IMR-90 (cell line): ENCODE data around the gene RAB11A. TPM values are rescaled to one million over a fixed set of nuclear protein-coding genes. Genes with fewer than 3 reads are reported as not detected.

Experiments used
- ATAC-seq: fragments of 200-7000 bp; cut with Tn5 transposase; 2 replicates; pipeline ENCODE4 v1.9.1; 2020; ENCODE audit warnings: low read depth, mild to moderate bottlenecking, moderate library complexity
- BruUV-seq: library from RNA; stranded (reverse); fragments of 400-500 nt; replicated peaks from 2 replicates; lab custom pipeline; 2021; lab: Mats Ljungman, UMichigan
- CTCF ChIA-PET: fragments of 300-600 bp; formaldehyde crosslinking; extraction: SDS; loops from one replicate; lab custom pipeline; 2021; ENCODE audit warnings: antibody characterized with exemption; lab: Yijun Ruan, JAX
- POLR2A ChIA-PET: fragments of 300-600 bp; sonication (Branson Sonifier 250); formaldehyde crosslinking; loops from one replicate; lab custom pipeline; 2022; ENCODE audit warnings: antibody characterized with exemption; ENCODE audit not compliant: unreplicated experiment; lab: Charles Lee
- DNase-seq: peaks from one replicate; pipeline ENCODE4 v3.0.0; 2013
- H2AFZ ChIP-seq: replicated peaks from 2 replicates; pipeline ENCODE3; 2013; ENCODE audit warnings: low read length, mild to moderate bottlenecking; ENCODE audit not compliant: poor library complexity
- H2AK5ac ChIP-seq: 2 replicates; pipeline ENCODE4 v1.6.1; 2013; ENCODE audit warnings: low read depth, low read length, inconsistent platforms
- H2AK9ac ChIP-seq: replicated peaks from 2 replicates; pipeline ENCODE3; 2013; ENCODE audit warnings: mild to moderate bottlenecking, low read depth, low read length, moderate library complexity; ENCODE audit not compliant: poor library complexity
- H2BK120ac ChIP-seq: 2 replicates; pipeline ENCODE4 v1.6.1; 2013; ENCODE audit warnings: low read depth, low read length, inconsistent platforms
- H2BK15ac ChIP-seq: 3 replicates; pipeline ENCODE4 v1.6.1; 2013; ENCODE audit warnings: low read depth, low read length, inconsistent platforms
- H2BK20ac ChIP-seq: 2 replicates; pipeline ENCODE4 v1.6.1; 2013; ENCODE audit warnings: low read depth, mild to moderate bottlenecking, inconsistent platforms, low read length, moderate library complexity
- H2BK5ac ChIP-seq: 2 replicates; pipeline ENCODE4 v1.6.1; 2013; ENCODE audit warnings: mild to moderate bottlenecking, low read depth, low read length, inconsistent platforms; ENCODE audit not compliant: poor library complexity, severe bottlenecking
- H3K14ac ChIP-seq: replicated peaks from 2 replicates; pipeline ENCODE4 v1.6.1; 2013; ENCODE audit warnings: low read depth, low read length, inconsistent platforms
- H3K18ac ChIP-seq: 2 replicates; pipeline ENCODE4 v1.6.1; 2013; ENCODE audit warnings: low read depth, low read length, control low read depth
- H3K23ac ChIP-seq: 2 replicates; pipeline ENCODE4 v1.6.1; 2013; ENCODE audit warnings: low read depth, low read length, inconsistent platforms
- H3K27ac ChIP-seq: 2 replicates; pipeline ENCODE4 v1.5.1; 2013; ENCODE audit warnings: mild to moderate bottlenecking, control low read depth, low read length; ENCODE audit not compliant: insufficient read depth
- H3K27me3 ChIP-seq: 2 replicates; pipeline ENCODE4 v1.6.1; 2013; ENCODE audit warnings: low read length; ENCODE audit not compliant: control insufficient read depth, insufficient read depth
- H3K36me3 ChIP-seq: 2 replicates; pipeline ENCODE4 v1.6.1; 2013; ENCODE audit warnings: low read length, mixed read lengths; ENCODE audit not compliant: control insufficient read depth, insufficient read depth
- H3K4ac ChIP-seq: 2 replicates; pipeline ENCODE4 v1.6.1; 2013; ENCODE audit warnings: low read depth, low read length, inconsistent platforms
- H3K4me1 ChIP-seq: 2 replicates; pipeline ENCODE4 v1.6.1; 2013; ENCODE audit warnings: low read length, mixed read lengths; ENCODE audit not compliant: control insufficient read depth, insufficient read depth
- H3K4me2 ChIP-seq: 2 replicates; pipeline ENCODE4 v1.6.1; 2013; ENCODE audit warnings: low read depth, mild to moderate bottlenecking, control low read depth, low read length, moderate library complexity
- H3K4me3 ChIP-seq: 2 replicates; pipeline ENCODE4 v1.5.1; 2013; ENCODE audit warnings: low read depth, mild to moderate bottlenecking, control low read depth, low read length, moderate library complexity; ENCODE audit not compliant: insufficient read depth
- H3K56ac ChIP-seq: 2 replicates; pipeline ENCODE4 v1.6.1; 2013; ENCODE audit warnings: low read length, inconsistent platforms; ENCODE audit not compliant: insufficient read depth; ENCODE audit errors: extremely low read depth
- H3K79me1 ChIP-seq, 2 experiments: 2 replicates each; pipeline ENCODE4 v1.6.1; 2013; ENCODE audit warnings: low read length in 2 of 2, inconsistent platforms in 1 of 2, low read depth in 1 of 2
- H3K9ac ChIP-seq: 2 replicates; pipeline ENCODE4 v1.6.1; 2013; ENCODE audit warnings: low read depth, low read length, control low read depth
- H3K9me1 ChIP-seq: 2 replicates; pipeline ENCODE4 v1.6.1; 2013; ENCODE audit warnings: low read length, inconsistent platforms; ENCODE audit not compliant: insufficient read depth
- H3K9me3 ChIP-seq: 2 replicates; pipeline ENCODE4 v1.6.1; 2013; ENCODE audit warnings: low read length; ENCODE audit not compliant: control insufficient read depth, insufficient read depth
- H4K20me1 ChIP-seq: 2 replicates; pipeline ENCODE4 v1.6.1; 2013; ENCODE audit warnings: low read length, inconsistent platforms; ENCODE audit not compliant: insufficient read depth
- H4K5ac ChIP-seq: 2 replicates; pipeline ENCODE4 v1.6.1; 2013; ENCODE audit warnings: mild to moderate bottlenecking, low read depth, low read length, control low read depth
- H4K8ac ChIP-seq, 2 experiments: 2 replicates each; pipeline ENCODE4 v1.6.1; 2013; ENCODE audit warnings: low read depth in 2 of 2, low read length in 2 of 2, control low read depth in 1 of 2, inconsistent platforms in 1 of 2
- H4K91ac ChIP-seq: 2 replicates; pipeline ENCODE4 v1.6.1; 2013; ENCODE audit warnings: low read depth, low read length, inconsistent platforms; ENCODE audit not compliant: insufficient read depth
- CEBPB ChIP-seq: IDR thresholded peaks from 2 replicates; pipeline ENCODE4 v1.6.1; 2012; ENCODE audit warnings: low read depth, low read length, improper control_type of control experiment
- CTCF ChIP-seq: conservative IDR thresholded peaks from 2 replicates; pipeline ENCODE4 v1.5.1; 2012; ENCODE audit warnings: mild to moderate bottlenecking, low read depth, low read length, improper control_type of control experiment
- ELK1 ChIP-seq: fragments of 150-350 bp; IDR thresholded peaks from 2 replicates; pipeline ENCODE4 v1.6.1; 2016; ENCODE audit warnings: low read depth, mild to moderate bottlenecking, low read length, moderate library complexity, borderline replicate concordance
- FOS ChIP-seq: fragments of 150-350 bp; IDR thresholded peaks from 2 replicates; pipeline ENCODE4 v1.6.1; 2016; ENCODE audit warnings: low read depth, low read length
- MAFK ChIP-seq: IDR thresholded peaks from 2 replicates; pipeline ENCODE4 v1.6.1; 2012; ENCODE audit warnings: low read depth, low read length, improper control_type of control experiment
- MAZ ChIP-seq: IDR thresholded peaks from 2 replicates; pipeline ENCODE4 v1.6.1; 2012; ENCODE audit warnings: low read depth, mild to moderate bottlenecking, low read length, improper control_type of control experiment, moderate library complexity, borderline replicate concordance
- MXI1 ChIP-seq: IDR thresholded peaks from 2 replicates; pipeline ENCODE4 v1.6.1; 2012; ENCODE audit warnings: low read depth, mild to moderate bottlenecking, low read length, moderate library complexity, borderline replicate concordance
- NFE2L2 ChIP-seq: fragments of 150-350 bp; IDR thresholded peaks from 2 replicates; pipeline ENCODE4 v1.6.1; 2016; ENCODE audit warnings: low read depth, mild to moderate bottlenecking, low read length
- RAD21 ChIP-seq: IDR thresholded peaks from 2 replicates; pipeline ENCODE4 v1.6.1; 2012; ENCODE audit warnings: low read length, improper control_type of control experiment
- RFX5 ChIP-seq: IDR thresholded peaks from 2 replicates; pipeline ENCODE4 v1.8.0; 2012; ENCODE audit warnings: low read depth, mild to moderate bottlenecking, low read length, moderate library complexity
- USF2 ChIP-seq: fragments of 150-350 bp; IDR thresholded peaks from 2 replicates; pipeline ENCODE4 v1.6.1; 2017; ENCODE audit warnings: mild to moderate bottlenecking, antibody characterized with exemption, low read length, low read depth
- WGBS, 2 experiments: methylation state at CpG; one replicate each; pipeline versions ENCODE4 v1.1.5 to v1.1.7; 2013; ENCODE audit warnings: missing lambda C conversion rate in 2 of 2; ENCODE audit not compliant: insufficient read length in 1 of 2; ENCODE audit errors: extremely low coverage in 2 of 2; 5-methylcytosine and 5-hydroxymethylcytosine counted together
- dilution Hi-C: fragments of 300-500 bp; cut with HindIII; formaldehyde crosslinking; loops from one replicate; pipeline ENCODE4 v1.14.3; 2018; ENCODE audit warnings: low sequenced_read_pairs; ENCODE audit not compliant: unreplicated experiment
- in situ Hi-C: fragments of 300-500 bp; cut with MboI; formaldehyde crosslinking; loops from 3 replicates; pipeline ENCODE4 v1.14.3; 2019; ENCODE audit warnings: low sequenced_read_pairs, inconsistent platforms, mixed read lengths
- intact Hi-C: fragments of 100-400 bp; cut with micrococcal nuclease; formaldehyde crosslinking; loops from 2 replicates; pipeline ENCODE4 v1.10.0; 2022
- polyA plus RNA-seq, 3 experiments: library from polyadenylated mRNA; depleted of rRNA; stranded (reverse); fragments of >200 nt; gene quantifications; 2 replicates each; pipeline ENCODE4 v1.2.3, GENCODE V29; 2012; ENCODE audit warnings: low replicate concordance in 1 of 3
- total RNA-seq: library from RNA; depleted of rRNA; stranded (reverse); fragments of >200 nt; gene quantifications from 2 replicates; pipeline ENCODE4 v1.2.3, GENCODE V29; 2012

RAB11A gene
- total and polyA plus RNA-seq, 2 of the 4 experiments (the other 2 are of a cell fraction), result 341 to 462 TPM

DNA sequence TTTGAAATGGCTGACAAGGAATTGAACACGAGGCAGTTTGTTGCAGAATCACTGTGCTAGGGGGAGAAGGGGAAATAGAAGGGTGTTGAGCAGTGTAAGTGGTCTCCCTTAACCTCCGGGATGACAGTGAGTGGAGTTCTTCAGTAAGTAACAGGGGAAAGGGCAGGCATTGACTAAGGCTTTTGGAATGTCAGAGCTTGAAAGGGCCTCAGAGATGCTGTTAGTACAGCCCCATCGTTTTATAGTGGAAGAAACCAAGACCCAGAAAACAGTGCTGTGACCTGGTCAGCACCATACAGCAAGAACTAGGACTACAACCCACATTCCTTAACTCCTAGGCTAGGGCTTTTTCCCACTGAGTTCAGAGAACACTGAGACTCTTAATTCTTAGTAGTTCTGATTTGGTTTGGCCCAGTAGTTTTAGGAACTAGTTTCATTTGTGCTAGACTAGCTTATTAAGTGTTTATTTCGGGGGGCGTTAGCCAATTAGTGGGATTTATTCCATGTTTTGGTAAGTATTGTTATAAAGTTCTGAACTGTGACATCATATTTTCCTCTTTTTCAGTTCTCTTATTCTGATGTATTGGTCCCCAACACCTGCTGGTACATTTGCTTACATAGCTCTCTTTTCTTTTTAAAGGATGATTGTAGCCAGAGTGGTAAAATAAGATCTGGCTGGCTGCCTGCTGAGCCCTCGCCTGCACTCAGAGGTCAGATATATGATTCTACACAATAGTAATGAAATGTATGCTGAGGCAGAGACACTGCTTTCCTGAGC, 34.2 kb downstream of the RAB11A start:
- BruUV-seq, result no TSS peak
- H4K20me1 ChIP-seq, result no peaks in the 10 kb centered on the region; the same call in 1 of the 2 replicates
- no peak overlapping the region for H3K4me2 ChIP-seq
- intact Hi-C loops, result no loop called here
- WGBS, 2 experiments, result 64% methylated on average over 1 of the region's 6 CpGs; no CpG with 5 or more reads in 1 of the 2 experiments
- H2BK20ac ChIP-seq, result no peak overlapping the region
- POLR2A ChIA-PET, result interaction anchor here (0.5 kb wide), 1 partner anchor 45 kb away, joined by 12 read pairs; no protein-coding TSS in a partner anchor
- H2BK5ac ChIP-seq, result no peak overlapping the region
- no peak overlapping the region for H3K23ac ChIP-seq
- no peaks in the 10 kb centered on the region for H3K9me3 ChIP-seq
- no peak overlapping the region for H3K4ac ChIP-seq
- H3K9ac ChIP-seq, result no peak overlapping the region
- in situ Hi-C loops, result loop anchor here (25.0 kb wide), 1 partner anchor 584 kb away; the partner anchor contains the start of gene SNAPC5
- H3K4me3 ChIP-seq, result no peak overlapping the region
- H3K36me3 ChIP-seq, result peaks cover 39% of the 10 kb centered on the region
- DNase-seq, result peak; percentile 51
- H4K8ac ChIP-seq, result no peak overlapping the region
- no peak overlapping the region for H3K56ac ChIP-seq
- no peak overlapping the region for H3K18ac ChIP-seq
- H3K4me1 ChIP-seq, result peaks cover 5% of the 10 kb centered on the region
- H4K5ac ChIP-seq, result no peak overlapping the region
- CTCF ChIA-PET, result no interaction called here
- no peak for TF ChIP-seq MAZ
- no peak for TF ChIP-seq ELK1
- TF ChIP-seq MXI1, result no peak
- TF ChIP-seq MAFK, result no peak
- TF ChIP-seq NFE2L2, result no peak
- no peak for TF ChIP-seq RFX5
- no peak for TF ChIP-seq CTCF
- no peak for TF ChIP-seq RAD21
- TF ChIP-seq FOS, result no peak
- TF ChIP-seq CEBPB, result no peak
- no peak for TF ChIP-seq USF2
- H3K14ac ChIP-seq, result peak overlapping the region; percentile 31; the same call in 1 of the 2 replicates
- H2BK15ac ChIP-seq, result no peak overlapping the region
- H3K27me3 ChIP-seq, result no peaks in the 10 kb centered on the region
- no peak overlapping the region for H2AK9ac ChIP-seq
- no peak overlapping the region for H3K27ac ChIP-seq
- peaks cover 15% of the 10 kb centered on the region for H3K9me1 ChIP-seq
- no peak overlapping the region for H2AFZ ChIP-seq
- dilution Hi-C loops, result no loop called here
- no peak overlapping the region for H2BK120ac ChIP-seq
- no peak overlapping the region for H4K91ac ChIP-seq
- peaks cover 0 to 25% of the 10 kb centered on the region in 2 experiments; a peak in 3 of 4 replicates for H3K79me1 ChIP-seq
- no peak overlapping the region for H2AK5ac ChIP-seq
- peak; percentile 77 for ATAC-seq
